CD4-positive, alpha-beta memory T cell (primary cell): ENCODE measurements around the gene ZNF273. TPM values are rescaled to one million over a fixed set of nuclear protein-coding genes. Genes with fewer than 3 reads are reported as not detected.
"Not testable (repeated sequence)": the region's sequence is repeated elsewhere in the genome, so short reads cannot be mapped to it uniquely, and the experiment has no call there.

Experiments used
- CTCF ChIA-PET: fragments of 350-600 bp; sonication (Branson Sonifier 250); formaldehyde crosslinking; loops from one replicate; lab custom pipeline; 2021; ENCODE audit warnings: inconsistent platforms; ENCODE audit not compliant: partially characterized antibody; lab: Charles Lee
- POLR2A ChIA-PET: fragments of 350-600 bp; sonication (Branson Sonifier 250); formaldehyde crosslinking; loops from one replicate; lab custom pipeline; 2021; ENCODE audit not compliant: partially characterized antibody; lab: Charles Lee
- DNase-seq, 5 donors: peaks; one replicate each; pipeline versions ENCODE4 v3.0.0 to v3.0.0-alpha.2; 2020 to 2022; ENCODE audit warnings: mixed read lengths in 1 of 5
- H3K27ac ChIP-seq: one replicate; pipeline ENCODE4 v1.7.0; 2013; ENCODE audit warnings: low read depth, low read length
- H3K27me3 ChIP-seq: 2 replicates; pipeline ENCODE4 v1.7.0; 2013; ENCODE audit warnings: mild to moderate bottlenecking, low read length, moderate library complexity; ENCODE audit not compliant: insufficient read depth
- H3K36me3 ChIP-seq: 2 replicates; pipeline ENCODE4 v1.7.0; 2013; ENCODE audit warnings: mild to moderate bottlenecking, low read length, moderate library complexity; ENCODE audit not compliant: insufficient read depth
- H3K4me1 ChIP-seq: 2 replicates; pipeline ENCODE4 v1.7.0; 2013; ENCODE audit warnings: mild to moderate bottlenecking, low read length, moderate library complexity; ENCODE audit not compliant: insufficient read depth
- H3K4me3 ChIP-seq, 2 donors: one replicate each; pipeline ENCODE4 v1.7.0; 2013; ENCODE audit warnings: low read length in 2 of 2, mild to moderate bottlenecking in 1 of 2
- H3K9me3 ChIP-seq, 2 donors: one replicate each; pipeline ENCODE4 v1.7.0; 2013; ENCODE audit warnings: low read length in 2 of 2, control low read depth in 1 of 2; ENCODE audit not compliant: control insufficient read depth in 1 of 2
- H3K27ac Mint-ChIP-seq, 7 donors: one replicate each; pipeline ENCODE4 v1.8.0; 2020 to 2021; ENCODE audit warnings: mixed read lengths in 7 of 7, mild to moderate bottlenecking in 6 of 7, inconsistent platforms in 3 of 7, moderate library complexity in 3 of 7
- H3K27me3 Mint-ChIP-seq, 2 donors: one replicate each; pipeline ENCODE4 v1.8.0; 2020 to 2021; ENCODE audit warnings: mixed read lengths in 2 of 2
- H3K36me3 Mint-ChIP-seq, 2 donors: one replicate each; pipeline ENCODE4 v1.8.0; 2020 to 2021; ENCODE audit warnings: mixed read lengths in 2 of 2, inconsistent platforms in 1 of 2, mild to moderate bottlenecking in 1 of 2
- H3K4me1 Mint-ChIP-seq, 4 donors: one replicate each; pipeline ENCODE4 v1.8.0; 2020 to 2021; ENCODE audit warnings: mixed read lengths in 4 of 4, mild to moderate bottlenecking in 1 of 4
- H3K4me3 Mint-ChIP-seq, 8 donors: one replicate each; pipeline ENCODE4 v1.8.0; 2020 to 2021; ENCODE audit warnings: mixed read lengths in 8 of 8, mild to moderate bottlenecking in 7 of 8, moderate library complexity in 6 of 8, inconsistent platforms in 3 of 8
- H3K9me3 Mint-ChIP-seq, 8 donors: one replicate each; pipeline ENCODE4 v1.8.0; 2020 to 2021; ENCODE audit warnings: mixed read lengths in 8 of 8, mild to moderate bottlenecking in 5 of 8, inconsistent platforms in 3 of 8, moderate library complexity in 1 of 8
- intact Hi-C: fragments of 100-400 bp; cut with micrococcal nuclease; formaldehyde crosslinking; loops from one replicate; pipeline ENCODE4 v1.15.1; 2023
- polyA plus RNA-seq, 2 donors: library from polyadenylated mRNA; unstranded; fragments of 300-500 nt; fragmentation: Illumina TruSeq; gene quantifications; one replicate each; pipeline ENCODE4 v1.2.3, GENCODE V29; 2021
- total RNA-seq, 2 experiments: library from RNA; stranded (reverse); gene quantifications; one replicate each; pipeline ENCODE4 v1.2.3, GENCODE V29; 2021

ZNF273 gene
- total and polyA plus RNA-seq, 4 experiments from 2014 or later, result 5.0 to 8.9 (median 6.7) TPM

GRCh38 chr7:64938540-64938939 is 35.5 kb downstream of the ZNF273 start:
- Mint-ChIP-seq H3K4me3 (no peak overlapping the region), H3K27me3 (peaks cover 0 to 3% of the 10 kb centered on the region in 2 donors), H3K9me3 (peaks cover 0 to 33% (median 10%) of the 10 kb centered on the region in 8 donors), H3K36me3 (peaks cover 2 to 10% of the 10 kb centered on the region in 2 donors), H3K27ac (no peak overlapping the region), H3K4me1 (no peaks in the 10 kb centered on the region)
- CTCF ChIA-PET, result interaction anchor here (2.7 kb wide), 1 partner anchor 12 kb away, joined by 16 read pairs; no protein-coding TSS in a partner anchor
- Histone ChIP-seq H3K9me3 (no peaks in the 10 kb centered on the region), H3K4me3 (no peak overlapping the region), H3K27ac (no peak overlapping the region), H3K27me3 (no peaks in the 10 kb centered on the region), H3K36me3 (no peaks in the 10 kb centered on the region), H3K4me1 (no peaks in the 10 kb centered on the region)
- POLR2A ChIA-PET, result no interaction called here
- intact Hi-C loops, result no loop called here
- DNase-seq, result no peak

GRCh38 chr7:64940021-64940420 is 36.9 kb downstream of the ZNF273 start:
- POLR2A ChIA-PET, result not testable (repeated sequence)
- peaks cover 2 to 10% of the 10 kb centered on the region in 2 donors for H3K36me3 Mint-ChIP-seq

GRCh38 chr7:64944667-64945502 is 41.8 kb downstream of the ZNF273 start:
- H3K4me1 ChIP-seq, intact Hi-C loops, H3K36me3 Mint-ChIP-seq, H3K4me3 Mint-ChIP-seq, H3K36me3 ChIP-seq, H3K9me3 ChIP-seq, H3K4me3 ChIP-seq, POLR2A ChIA-PET, H3K4me1 Mint-ChIP-seq, H3K27ac ChIP-seq, H3K9me3 Mint-ChIP-seq, H3K27me3 ChIP-seq, H3K27ac Mint-ChIP-seq, DNase-seq: not testable (repeated sequence)
- H3K27me3 Mint-ChIP-seq, result peaks cover 23 to 38% of the 10 kb centered on the region in 2 donors
- CTCF ChIA-PET, result interaction anchor here (0.9 kb wide), 1 partner anchor 30 kb away, joined by 3 read pairs; no protein-coding TSS in a partner anchor

More at GRCh38 chr7:64940021-64940420, 36.9 kb downstream of the ZNF273 start:
- H3K4me1 ChIP-seq, H3K27ac Mint-ChIP-seq, DNase-seq, H3K4me1 Mint-ChIP-seq, H3K4me3 Mint-ChIP-seq, H3K27me3 Mint-ChIP-seq, H3K9me3 ChIP-seq, H3K27me3 ChIP-seq, intact Hi-C loops, H3K36me3 ChIP-seq, H3K27ac ChIP-seq, H3K4me3 ChIP-seq: not testable (repeated sequence)
- H3K9me3 Mint-ChIP-seq, result peaks cover 0 to 30% (median 7%) of the 10 kb centered on the region in 8 donors
- CTCF ChIA-PET, result interaction anchor here (0.9 to 2.7 kb wide), 2 partner anchors 10 to 368 kb away, joined by 4 to 16 read pairs; no protein-coding TSS in a partner anchor

GRCh38 chr7:64945503-64946175 is 42.6 kb downstream of the ZNF273 start:
- H3K36me3 ChIP-seq, result no peaks in the 10 kb centered on the region
- no peak overlapping the region for H3K27ac ChIP-seq
- Mint-ChIP-seq H3K27ac (no peak overlapping the region), H3K36me3 (no peaks in the 10 kb centered on the region), H3K27me3 (peaks cover 25 to 40% of the 10 kb centered on the region in 2 donors), H3K4me1 (peaks cover 0 to 6% (median 1%) of the 10 kb centered on the region in 4 donors), H3K4me3 (no peak overlapping the region), H3K9me3 (peaks cover 0 to 3% (median 0%) of the 10 kb centered on the region in 8 donors)
- no peak for DNase-seq
- peaks cover 4% of the 10 kb centered on the region for H3K27me3 ChIP-seq
- no peak overlapping the region for H3K4me3 ChIP-seq
- no peaks in the 10 kb centered on the region for H3K9me3 ChIP-seq
- CTCF ChIA-PET, result interaction anchor here (0.9 kb wide), 1 partner anchor 31 kb away, joined by 3 read pairs; no protein-coding TSS in a partner anchor
- intact Hi-C loops, result no loop called here
- POLR2A ChIA-PET, result no interaction called here
- H3K4me1 ChIP-seq, result no peaks in the 10 kb centered on the region

GRCh38 chr7:64946772-64947171 is 43.7 kb downstream of the ZNF273 start:
- Mint-ChIP-seq H3K27ac (no peak overlapping the region), H3K9me3 (peaks cover 0 to 1% (median 0%) of the 10 kb centered on the region in 8 donors), H3K36me3 (no peaks in the 10 kb centered on the region), H3K27me3 (peaks cover 30 to 45% of the 10 kb centered on the region in 2 donors), H3K4me1 (peaks cover 0 to 6% (median 2%) of the 10 kb centered on the region in 4 donors), H3K4me3 (peak overlapping the region in 1 of 8 donors; percentile 33)
- Histone ChIP-seq H3K9me3 (no peaks in the 10 kb centered on the region), H3K4me3 (no peak overlapping the region), H3K27ac (no peak overlapping the region), H3K4me1 (no peaks in the 10 kb centered on the region), H3K36me3 (no peaks in the 10 kb centered on the region), H3K27me3 (peaks cover 4% of the 10 kb centered on the region)
- CTCF ChIA-PET, result no interaction called here
- intact Hi-C loops, result no loop called here
- POLR2A ChIA-PET, result no interaction called here
- no peak for DNase-seq

GRCh38 chr7:64947252-64948000 is 44.4 kb downstream of the ZNF273 start:
- H3K27ac Mint-ChIP-seq, result no peak overlapping the region
- peaks cover 0 to 6% (median 2%) of the 10 kb centered on the region in 4 donors for H3K4me1 Mint-ChIP-seq
- intact Hi-C loops, result no loop called here
- no peaks in the 10 kb centered on the region for H3K9me3 Mint-ChIP-seq
- peak overlapping the region in 6 of 8 donors; percentile 1 to 75 (median 32) for H3K4me3 Mint-ChIP-seq
- no peaks in the 10 kb centered on the region for H3K36me3 Mint-ChIP-seq
- H3K36me3 ChIP-seq, result no peaks in the 10 kb centered on the region
- no peak overlapping the region for H3K27ac ChIP-seq
- no peak for DNase-seq
- no peak overlapping the region for H3K4me3 ChIP-seq
- ChIA-PET POLR2A (no interaction called here), CTCF (interaction anchor here (2.3 to 6.6 kb wide), 2 partner anchors 14 to 361 kb away, joined by 6 to 104 read pairs; no protein-coding TSS in a partner anchor)
- H3K27me3 Mint-ChIP-seq, result peaks cover 30 to 45% of the 10 kb centered on the region in 2 donors
- H3K4me1 ChIP-seq, result no peaks in the 10 kb centered on the region
- H3K9me3 ChIP-seq, result no peaks in the 10 kb centered on the region
- peaks cover 4% of the 10 kb centered on the region for H3K27me3 ChIP-seq
